Psoas muscle (tissue), 8 donors: ENCODE measurements around the gene ASIC3. TPM values are rescaled to one million over a fixed set of nuclear protein-coding genes. Genes with fewer than 3 reads are reported as not detected.

Source experiments
- ATAC-seq, 4 donors: fragments of 200-7000 bp; cut with Tn5 transposase; one replicate each; pipeline ENCODE4 v1.9.1; 2020; ENCODE audit warnings: moderate library complexity in 3 of 4, mild to moderate bottlenecking in 2 of 4
- DNase-seq, 2 donors: peaks; one replicate each; pipeline ENCODE4 v3.0.0-alpha.2; 2020
- H3K27ac ChIP-seq: fragments of 200-600 bp; one replicate; pipeline ENCODE4 v1.8.0; 2022
- H3K27me3 ChIP-seq, 3 donors: fragments of 200-600 bp in 1 of 3; one replicate each; pipeline versions ENCODE4 v1.6.1 to v1.8.0; 2013 to 2022; ENCODE audit warnings: low read length in 2 of 3, mild to moderate bottlenecking in 2 of 3, moderate library complexity in 1 of 3; ENCODE audit not compliant: insufficient read depth in 3 of 3
- H3K36me3 ChIP-seq, 2 donors: fragments of 200-600 bp in 1 of 2; one replicate each; pipeline versions ENCODE4 v1.6.1 to v1.8.0; 2013 to 2022; ENCODE audit warnings: low read depth in 1 of 2, mild to moderate bottlenecking in 1 of 2, moderate library complexity in 1 of 2; ENCODE audit not compliant: insufficient read depth in 1 of 2
- H3K4me1 ChIP-seq: fragments of 200-600 bp; one replicate; pipeline ENCODE4 v1.8.0; 2022
- H3K4me3 ChIP-seq: fragments of 200-600 bp; one replicate; pipeline ENCODE4 v1.8.0; 2022; ENCODE audit warnings: mild to moderate bottlenecking
- H3K9me3 ChIP-seq: fragments of 200-600 bp; one replicate; pipeline ENCODE4 v1.8.0; 2022
- WGBS, 3 donors: extraction: QIAGEN DNeasy Blood & Tissue Kit; methylation state at CpG; one replicate each; pipeline versions ENCODE4 v1.1.6 to v1.1.7; 2013; 5-methylcytosine and 5-hydroxymethylcytosine counted together
- intact Hi-C, 2 donors: fragments of 100-400 bp; cut with DNase I; formaldehyde crosslinking; loops; one replicate each; pipeline versions ENCODE4 v1.11.0 to v1.14.2; 2022
- polyA plus RNA-seq, 3 donors: library from polyadenylated mRNA; stranded (reverse); fragments of 200-250 nt; gene quantifications; one replicate each; pipeline ENCODE4 v1.2.3, GENCODE V29; 2013
- total RNA-seq, 4 donors: library from RNA; stranded (reverse); fragmentation: NEBNext Ultra II Directional in 2 of 4; extraction: Animal tissue kit (Norgen Biotek cat#: 25700) in 2 of 4; gene quantifications; one replicate each; pipeline versions ENCODE4 v1.2.1 to v1.2.4, GENCODE V29; 2021 to 2023
- TF ChIP-seq, protein P1 (sequence below): fragments of 200-600 bp; IDR thresholded peaks from one replicate; pipeline ENCODE4 v1.8.0; 2022; ENCODE audit warnings: antibody characterized with exemption
- donor health status: healthy with polysubstance abuse.
- donor health status: DM: no; HTN: no; CAD: no; lungs with moderate emphysema.
- donor health status: Bipolar disorder and iron deficiency.
- donor health status: healthy.
- donor health status: DM: yes; HTN: yes; CAD: no.
- donor health status: DM: no; HTN: no; CAD: no.
- donor health status: DM: no; HTN: no; CAD: no.
- donor health status: DM: yes; HTN: yes; CAD: no.

Gene ASIC3
- total and polyA plus RNA-seq, 7 donors: 1.8 to 6.2 (median 3.0) TPM

DNA sequence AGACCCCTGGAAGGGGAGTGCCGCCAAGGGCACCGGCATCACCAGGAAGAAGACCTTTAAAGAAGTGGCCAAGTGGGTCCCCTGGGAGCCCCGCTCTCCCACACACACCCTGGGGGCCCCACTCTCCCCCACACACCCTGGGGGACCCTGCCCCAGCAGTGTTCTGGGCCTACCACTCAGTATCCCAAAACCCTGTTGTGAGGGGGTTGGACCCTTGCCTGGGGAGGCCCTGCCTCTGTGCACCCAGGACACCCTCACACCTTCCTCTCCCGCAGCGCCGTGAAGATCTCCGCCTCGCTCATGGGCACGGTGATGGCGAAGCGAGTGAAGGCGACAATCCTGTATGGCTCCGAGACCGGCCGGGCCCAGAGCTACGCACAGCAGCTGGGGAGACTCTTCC is 46.8 kb upstream of the ASIC3 start:
- 93 to 95% (median 93%) methylated on average over 16 of the region's 16 CpGs for WGBS, 3 donors
- no peaks in the 10 kb centered on the region for H3K9me3 ChIP-seq
- no peak overlapping the region for H3K4me3 ChIP-seq
- H3K4me1 ChIP-seq: no peaks in the 10 kb centered on the region
- TF ChIP-seq, protein P1, sequence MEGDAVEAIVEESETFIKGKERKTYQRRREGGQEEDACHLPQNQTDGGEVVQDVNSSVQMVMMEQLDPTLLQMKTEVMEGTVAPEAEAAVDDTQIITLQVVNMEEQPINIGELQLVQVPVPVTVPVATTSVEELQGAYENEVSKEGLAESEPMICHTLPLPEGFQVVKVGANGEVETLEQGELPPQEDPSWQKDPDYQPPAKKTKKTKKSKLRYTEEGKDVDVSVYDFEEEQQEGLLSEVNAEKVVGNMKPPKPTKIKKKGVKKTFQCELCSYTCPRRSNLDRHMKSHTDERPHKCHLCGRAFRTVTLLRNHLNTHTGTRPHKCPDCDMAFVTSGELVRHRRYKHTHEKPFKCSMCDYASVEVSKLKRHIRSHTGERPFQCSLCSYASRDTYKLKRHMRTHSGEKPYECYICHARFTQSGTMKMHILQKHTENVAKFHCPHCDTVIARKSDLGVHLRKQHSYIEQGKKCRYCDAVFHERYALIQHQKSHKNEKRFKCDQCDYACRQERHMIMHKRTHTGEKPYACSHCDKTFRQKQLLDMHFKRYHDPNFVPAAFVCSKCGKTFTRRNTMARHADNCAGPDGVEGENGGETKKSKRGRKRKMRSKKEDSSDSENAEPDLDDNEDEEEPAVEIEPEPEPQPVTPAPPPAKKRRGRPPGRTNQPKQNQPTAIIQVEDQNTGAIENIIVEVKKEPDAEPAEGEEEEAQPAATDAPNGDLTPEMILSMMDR: no peak
- DNase-seq (no peak), ATAC-seq (no peak)
- H3K27me3 ChIP-seq: peaks cover 0 to 13% (median 4%) of the 10 kb centered on the region in 3 donors
- no peaks in the 10 kb centered on the region for H3K36me3 ChIP-seq
- no peak overlapping the region for H3K27ac ChIP-seq
- intact Hi-C loops: no loop called here

GRCh38 chr7:151003572-151003971 is 44.8 kb upstream of the ASIC3 start:
- H3K4me3 ChIP-seq: no peak overlapping the region
- no peaks in the 10 kb centered on the region for H3K4me1 ChIP-seq
- no peak overlapping the region for H3K27ac ChIP-seq
- no peak for DNase-seq
- ATAC-seq: no peak
- peaks cover 0 to 12% (median 2%) of the 10 kb centered on the region in 3 donors for H3K27me3 ChIP-seq
- intact Hi-C loops: no loop called here
- no peaks in the 10 kb centered on the region for H3K36me3 ChIP-seq
- TF ChIP-seq, protein P1: no peak
- WGBS, 3 donors: 74 to 79% (median 74%) methylated on average over 12 of the region's 12 CpGs
- no peaks in the 10 kb centered on the region for H3K9me3 ChIP-seq

DNA sequence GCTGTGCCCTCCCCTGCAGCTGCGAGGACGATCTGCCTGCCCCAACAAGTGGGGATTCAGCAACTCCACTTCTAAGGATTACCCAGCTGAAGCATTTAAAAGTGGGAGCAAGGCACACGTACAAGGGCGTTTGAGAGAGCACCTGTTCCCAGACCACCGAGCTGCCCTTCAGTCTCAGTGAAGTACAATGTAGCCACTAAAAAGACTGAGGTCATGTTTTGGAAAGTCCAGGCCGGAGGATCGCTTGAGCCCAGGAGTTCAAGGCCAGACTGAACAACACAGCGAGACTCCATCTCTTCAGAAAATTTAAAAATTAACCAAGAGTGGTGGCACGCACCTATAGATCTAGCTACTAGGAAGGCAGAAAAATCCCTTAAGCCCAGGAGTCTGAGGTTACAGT is 42.8 kb upstream of the ASIC3 start:
- no peak overlapping the region for H3K27ac ChIP-seq
- intact Hi-C loops: no loop called here
- no peaks in the 10 kb centered on the region for H3K9me3 ChIP-seq
- WGBS, 3 donors: 68 to 74% (median 70%) methylated on average over 9 of the region's 9 CpGs
- TF ChIP-seq, protein P1: no peak
- no peaks in the 10 kb centered on the region for H3K4me1 ChIP-seq
- DNase-seq (no peak), ATAC-seq (no peak)
- peaks cover 0 to 31% (median 8%) of the 10 kb centered on the region in 3 donors for H3K27me3 ChIP-seq
- no peak overlapping the region for H3K4me3 ChIP-seq
- H3K36me3 ChIP-seq: no peaks in the 10 kb centered on the region

DNA sequence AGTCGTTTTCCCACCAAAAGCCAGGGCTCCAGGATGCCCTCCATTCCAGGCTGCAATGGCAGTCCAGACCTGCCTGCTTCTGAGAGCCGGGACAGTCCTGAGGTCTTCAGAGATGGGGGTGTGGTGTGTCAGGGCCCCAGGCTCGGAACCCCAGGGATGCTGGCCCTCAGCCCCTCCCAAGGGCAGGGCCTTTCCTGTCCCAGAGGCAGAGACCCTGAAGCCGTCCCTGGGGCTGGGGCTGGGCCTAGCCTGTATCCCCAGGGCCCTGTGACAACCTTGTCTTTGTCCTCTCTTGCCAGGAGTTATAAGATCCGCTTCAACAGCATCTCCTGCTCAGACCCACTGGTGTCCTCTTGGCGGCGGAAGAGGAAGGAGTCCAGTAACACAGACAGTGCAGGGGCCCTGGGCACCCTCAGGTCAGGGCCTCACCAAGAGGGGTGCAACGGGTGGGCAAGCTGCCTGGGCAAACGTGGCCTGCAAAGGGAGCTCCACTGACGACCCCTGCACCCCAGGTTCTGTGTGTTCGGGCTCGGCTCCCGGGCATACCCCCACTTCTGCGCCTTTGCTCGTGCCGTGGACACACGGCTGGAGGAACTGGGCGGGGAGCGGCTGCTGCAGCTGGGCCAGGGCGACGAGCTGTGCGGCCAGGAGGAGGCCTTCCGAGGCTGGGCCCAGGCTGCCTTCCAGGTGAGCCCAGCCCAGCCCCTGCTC is 41.6 kb upstream of the ASIC3 start:
- Histone ChIP-seq H3K36me3 (no peaks in the 10 kb centered on the region), H3K9me3 (no peaks in the 10 kb centered on the region), H3K27me3 (peaks cover 0 to 31% (median 9%) of the 10 kb centered on the region in 3 donors), H3K27ac (no peak overlapping the region), H3K4me3 (no peak overlapping the region), H3K4me1 (no peaks in the 10 kb centered on the region)
- intact Hi-C loops: no loop called here
- DNase-seq (no peak), ATAC-seq (no peak)
- TF ChIP-seq, protein P1: no peak
- WGBS, 3 donors: 71 to 76% (median 76%) methylated on average over 15 to 23 of the region's 23 CpGs

DNA sequence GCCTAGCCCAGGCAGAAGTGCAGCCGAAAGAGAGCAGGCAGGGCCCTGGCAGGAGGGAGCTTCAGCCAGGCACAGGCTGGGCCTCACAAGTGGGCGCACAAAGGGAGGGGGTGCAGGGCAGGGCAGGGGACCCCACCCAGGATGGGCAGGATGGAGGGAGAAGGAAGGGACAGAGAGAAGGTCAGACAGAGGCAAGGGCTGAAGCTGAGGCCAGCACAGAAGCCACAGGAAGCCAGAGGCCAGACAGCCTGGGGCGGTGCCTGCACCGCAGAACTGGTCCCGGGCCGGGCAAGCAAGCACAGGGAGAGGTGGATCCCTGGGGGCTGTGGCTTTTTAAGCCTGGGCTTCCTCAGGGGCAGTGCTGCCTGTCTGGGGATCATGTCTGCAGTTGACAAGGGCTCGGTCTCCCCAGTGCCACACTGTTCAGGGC is 40.8 kb upstream of the ASIC3 start:
- Histone ChIP-seq H3K4me3 (no peak overlapping the region), H3K4me1 (no peaks in the 10 kb centered on the region), H3K36me3 (no peaks in the 10 kb centered on the region), H3K27ac (no peak overlapping the region), H3K27me3 (peaks cover 0 to 39% (median 13%) of the 10 kb centered on the region in 3 donors), H3K9me3 (no peaks in the 10 kb centered on the region)
- intact Hi-C loops: no loop called here
- DNase-seq (no peak), ATAC-seq (peak in 2 of 4 donors; percentile 10 to 34)
- 68 to 86% (median 73%) methylated on average over 7 of the region's 7 CpGs for WGBS, 3 donors
- TF ChIP-seq, protein P1: no peak
